A673 (cell line): Measurements from ENCODE around the gene FSCN2. TPM values are rescaled to one million over a fixed set of nuclear protein-coding genes. Genes with fewer than 3 reads are reported as not detected.
A peak's percentile ranks its signal among the peaks of the same experiment; 100 is the strongest.

Experiments
- BruUV-seq: library from RNA; stranded (reverse); fragments of 400-500 nt; replicated peaks from 2 replicates; lab custom pipeline; 2021; lab: Mats Ljungman, UMichigan
- CTCF ChIA-PET: fragments of 300-600 bp; sonication (Branson Sonifier 250); formaldehyde crosslinking; loops from one replicate; lab custom pipeline; 2022; ENCODE audit warnings: antibody characterized with exemption; lab: Charles Lee
- POLR2A ChIA-PET: fragments of 300-600 bp; sonication (Branson Sonifier 250); formaldehyde crosslinking; loops from one replicate; lab custom pipeline; 2022; ENCODE audit warnings: antibody characterized with exemption; ENCODE audit not compliant: low non-redundant PET; lab: Charles Lee
- DNase-seq: peaks from one replicate; pipeline ENCODE4 v3.0.0-alpha.2; 2015; ENCODE audit warnings: low spot score
- H3K27ac ChIP-seq: fragments of 200-600 bp; sonication (generic); 2 replicates; pipeline ENCODE4 v1.5.1; 2016; ENCODE audit warnings: mixed run types, low read depth, mild to moderate bottlenecking, mixed read lengths, antibody characterized with exemption, low read length; ENCODE audit not compliant: poor library complexity, severe bottlenecking
- H3K27me3 ChIP-seq: fragments of 200-600 bp; sonication (generic); replicated peaks from 2 replicates; pipeline ENCODE4 v1.6.1; 2017; ENCODE audit warnings: mixed run types, low read depth, mild to moderate bottlenecking, mixed read lengths, antibody characterized with exemption, low read length; ENCODE audit not compliant: insufficient read depth, poor library complexity
- H3K36me3 ChIP-seq: fragments of 200-600 bp; sonication (generic); 2 replicates; pipeline ENCODE4 v1.6.1; 2016; ENCODE audit warnings: mixed run types, mild to moderate bottlenecking, mixed read lengths, antibody characterized with exemption, low read length; ENCODE audit not compliant: insufficient read depth, poor library complexity, severe bottlenecking
- H3K4me1 ChIP-seq: fragments of 200-600 bp; sonication (generic); 2 replicates; pipeline ENCODE4 v1.6.1; 2017; ENCODE audit warnings: mixed run types, mild to moderate bottlenecking, mixed read lengths, antibody characterized with exemption, low read length; ENCODE audit not compliant: insufficient read depth, poor library complexity, severe bottlenecking
- H3K4me3 ChIP-seq: fragments of 200-600 bp; sonication (generic); 2 replicates; pipeline ENCODE4 v1.5.1; 2016; ENCODE audit warnings: low read depth, mixed run types, mild to moderate bottlenecking, mixed read lengths, low read length; ENCODE audit not compliant: poor library complexity, severe bottlenecking
- H3K9me3 ChIP-seq: fragments of 200-600 bp; sonication (generic); 2 replicates; pipeline ENCODE4 v1.6.1; 2016; ENCODE audit warnings: mixed run types, low read depth, mild to moderate bottlenecking, mixed read lengths, antibody characterized with exemption, low read length; ENCODE audit not compliant: poor library complexity, severe bottlenecking
- CTCF ChIP-seq: fragments of 300-800, 200-600 bp; sonication (generic); conservative IDR thresholded peaks from 2 replicates; pipeline ENCODE4 v1.5.1; 2017; ENCODE audit warnings: low read depth, mild to moderate bottlenecking, antibody characterized with exemption, low read length, moderate library complexity, mixed read lengths
- EZH2 ChIP-seq: fragments of 200-600 bp; sonication (generic); IDR thresholded peaks from 2 replicates; pipeline ENCODE4 v1.6.1; 2017; ENCODE audit warnings: borderline replicate concordance, low read depth, mild to moderate bottlenecking, mixed read lengths, antibody characterized with exemption, low read length; ENCODE audit not compliant: poor library complexity, severe bottlenecking
- intact Hi-C: fragments of 100-400 bp; cut with micrococcal nuclease; formaldehyde crosslinking; loops from one replicate; pipeline ENCODE4 v1.10.0; 2022; ENCODE audit not compliant: unreplicated experiment
- total RNA-seq: library from RNA; stranded (reverse); gene quantifications from 2 replicates; pipeline ENCODE4 v1.2.3, GENCODE V29; 2021

The FSCN2 gene
- total RNA-seq, 1 experiment from 2014 or later: 0.26 TPM

DNA sequence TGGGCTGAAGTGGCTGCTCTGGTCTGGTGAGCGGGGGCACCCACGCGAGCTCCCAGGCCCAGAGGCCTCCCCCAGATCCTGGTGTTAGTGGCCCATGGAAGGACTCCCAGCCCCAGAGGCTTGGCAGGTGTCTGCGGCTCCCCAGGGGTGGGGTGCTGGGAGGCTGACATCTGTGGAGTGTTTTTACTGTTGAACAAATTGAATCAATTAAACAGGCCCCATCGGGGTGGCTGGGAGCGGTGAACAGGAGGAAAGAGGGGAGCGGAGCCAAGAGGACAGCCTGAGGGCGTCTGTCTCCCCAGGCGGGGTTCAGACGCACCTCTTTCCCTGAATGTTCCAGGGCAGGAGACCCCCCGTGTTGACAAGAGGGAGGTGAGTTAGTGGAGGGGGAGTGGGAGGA is 45.5 kb upstream of the FSCN2 start:
- Histone ChIP-seq H3K9me3 (no peaks in the 10 kb centered on the region), H3K36me3 (no peaks in the 10 kb centered on the region), H3K27ac (peak overlapping the region; percentile 71), H3K4me3 (peak overlapping the region; percentile 55), H3K27me3 (no peaks in the 10 kb centered on the region), H3K4me1 (peaks cover 70% of the 10 kb centered on the region)
- no TSS peak for BruUV-seq
- no peak for DNase-seq
- POLR2A ChIA-PET: no interaction called here
- intact Hi-C loops: no loop called here
- TF ChIP-seq EZH2 (no peak), CTCF (no peak)
- CTCF ChIA-PET: no interaction called here

DNA sequence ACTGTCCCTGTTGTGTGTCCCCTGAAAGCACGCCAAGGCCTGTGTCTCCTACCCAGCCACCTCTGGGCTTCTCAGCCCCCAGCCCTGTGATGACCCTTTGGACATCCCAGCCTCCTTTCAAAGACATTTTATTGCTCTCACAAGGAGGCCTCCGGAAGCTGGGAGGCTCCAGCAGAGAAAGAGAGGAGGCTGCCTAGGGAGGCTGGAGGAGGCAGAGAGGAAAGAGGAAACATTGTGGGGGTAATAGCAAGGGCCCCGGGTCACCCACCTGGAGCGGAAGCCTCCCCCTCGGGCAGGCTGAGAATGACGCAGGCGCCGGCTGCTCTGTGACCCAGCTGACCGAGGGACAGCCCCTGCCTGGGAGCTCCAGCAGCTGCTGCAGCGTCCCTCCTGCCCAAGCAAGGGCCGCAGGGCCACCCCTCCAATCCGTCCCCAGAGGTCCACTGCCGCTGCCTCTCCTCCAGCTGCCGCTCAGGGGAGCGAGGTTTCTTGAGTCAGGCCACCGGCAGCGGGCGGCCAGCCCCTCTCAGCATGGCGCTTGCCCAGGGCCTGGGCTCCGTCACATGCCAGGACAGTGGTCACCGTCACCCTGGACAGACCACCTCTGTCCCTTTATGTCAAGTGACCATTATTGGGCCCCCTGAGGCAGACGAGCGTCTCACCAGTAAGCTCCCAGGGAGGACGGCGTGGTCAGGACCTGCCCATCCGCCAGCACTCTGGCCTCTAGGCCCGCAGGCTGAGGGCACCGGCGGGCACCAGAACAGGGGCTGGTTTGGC is 44.9 kb upstream of the FSCN2 start:
- H3K36me3 ChIP-seq: no peaks in the 10 kb centered on the region
- no peaks in the 10 kb centered on the region for H3K27me3 ChIP-seq
- H3K27ac ChIP-seq: peak overlapping the region; percentile 71
- no TSS peak for BruUV-seq
- no peak for DNase-seq
- H3K4me3 ChIP-seq: peak overlapping the region; percentile 55
- H3K9me3 ChIP-seq: no peaks in the 10 kb centered on the region
- TF ChIP-seq EZH2: no peak
- no peak for TF ChIP-seq CTCF
- ChIA-PET CTCF (no interaction called here), POLR2A (no interaction called here)
- intact Hi-C loops: no loop called here
- H3K4me1 ChIP-seq: peaks cover 74% of the 10 kb centered on the region

DNA sequence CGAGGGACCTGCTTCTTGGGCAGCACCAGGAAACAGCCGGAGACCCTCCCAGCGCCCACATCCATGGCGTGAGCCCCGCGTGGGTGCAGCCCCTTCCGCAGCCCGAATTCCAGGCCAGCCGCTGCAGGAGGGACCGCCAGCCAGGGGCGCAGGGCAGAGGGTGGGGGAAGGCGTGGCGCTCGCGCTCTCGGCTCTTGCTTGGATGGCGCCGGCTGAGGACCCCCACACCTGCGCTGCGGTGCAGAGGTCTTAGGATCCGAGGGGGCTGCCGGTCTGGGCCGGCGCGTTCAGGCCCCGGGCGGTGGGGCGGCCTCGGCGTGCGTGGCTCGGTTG is 44.3 kb upstream of the FSCN2 start:
- POLR2A ChIA-PET: no interaction called here
- no TSS peak for BruUV-seq
- no peak for DNase-seq
- intact Hi-C loops: no loop called here
- H3K9me3 ChIP-seq: no peaks in the 10 kb centered on the region
- H3K4me1 ChIP-seq: peaks cover 80% of the 10 kb centered on the region
- CTCF ChIA-PET: no interaction called here
- peak overlapping the region; percentile 55 for H3K4me3 ChIP-seq
- H3K27me3 ChIP-seq: no peaks in the 10 kb centered on the region
- no peak for TF ChIP-seq CTCF
- no peak for TF ChIP-seq EZH2
- H3K27ac ChIP-seq: peak overlapping the region; percentile 71
- H3K36me3 ChIP-seq: no peaks in the 10 kb centered on the region
